Psoas muscle (tissue), 8 donors: ENCODE measurements around the gene MECR. TPM values are rescaled to one million over a fixed set of nuclear protein-coding genes. Genes with fewer than 3 reads are reported as not detected.
A peak's percentile ranks its signal among the peaks of the same experiment; 100 is the strongest.

Source experiments
- ATAC-seq, 4 donors: fragments of 200-7000 bp; cut with Tn5 transposase; one replicate each; pipeline ENCODE4 v1.9.1; 2020; ENCODE audit warnings: moderate library complexity in 3 of 4, mild to moderate bottlenecking in 2 of 4
- DNase-seq, 2 donors: peaks; one replicate each; pipeline ENCODE4 v3.0.0-alpha.2; 2020
- H3K27ac ChIP-seq: fragments of 200-600 bp; one replicate; pipeline ENCODE4 v1.8.0; 2022
- H3K27me3 ChIP-seq, 3 donors: fragments of 200-600 bp in 1 of 3; one replicate each; pipeline versions ENCODE4 v1.6.1 to v1.8.0; 2013 to 2022; ENCODE audit warnings: low read length in 2 of 3, mild to moderate bottlenecking in 2 of 3, moderate library complexity in 1 of 3; ENCODE audit not compliant: insufficient read depth in 3 of 3
- H3K36me3 ChIP-seq, 2 donors: fragments of 200-600 bp in 1 of 2; one replicate each; pipeline versions ENCODE4 v1.6.1 to v1.8.0; 2013 to 2022; ENCODE audit warnings: low read depth in 1 of 2, mild to moderate bottlenecking in 1 of 2, moderate library complexity in 1 of 2; ENCODE audit not compliant: insufficient read depth in 1 of 2
- H3K4me1 ChIP-seq: fragments of 200-600 bp; one replicate; pipeline ENCODE4 v1.8.0; 2022
- H3K4me3 ChIP-seq: fragments of 200-600 bp; one replicate; pipeline ENCODE4 v1.8.0; 2022; ENCODE audit warnings: mild to moderate bottlenecking
- H3K9me3 ChIP-seq: fragments of 200-600 bp; one replicate; pipeline ENCODE4 v1.8.0; 2022
- WGBS, 3 donors: extraction: QIAGEN DNeasy Blood & Tissue Kit; methylation state at CpG; one replicate each; pipeline versions ENCODE4 v1.1.6 to v1.1.7; 2013; 5-methylcytosine and 5-hydroxymethylcytosine counted together
- intact Hi-C, 2 donors: fragments of 100-400 bp; cut with DNase I; formaldehyde crosslinking; loops; one replicate each; pipeline versions ENCODE4 v1.11.0 to v1.14.2; 2022
- polyA plus RNA-seq, 3 donors: library from polyadenylated mRNA; stranded (reverse); fragments of 200-250 nt; gene quantifications; one replicate each; pipeline ENCODE4 v1.2.3, GENCODE V29; 2013
- total RNA-seq, 4 donors: library from RNA; stranded (reverse); fragmentation: NEBNext Ultra II Directional in 2 of 4; extraction: Animal tissue kit (Norgen Biotek cat#: 25700) in 2 of 4; gene quantifications; one replicate each; pipeline versions ENCODE4 v1.2.1 to v1.2.4, GENCODE V29; 2021 to 2023
- TF ChIP-seq, protein P1 (sequence below): fragments of 200-600 bp; IDR thresholded peaks from one replicate; pipeline ENCODE4 v1.8.0; 2022; ENCODE audit warnings: antibody characterized with exemption
- donor health status: healthy with polysubstance abuse.
- donor health status: DM: no; HTN: no; CAD: no; lungs with moderate emphysema.
- donor health status: Bipolar disorder and iron deficiency.
- donor health status: healthy.
- donor health status: DM: yes; HTN: yes; CAD: no.
- donor health status: DM: no; HTN: no; CAD: no.
- donor health status: DM: no; HTN: no; CAD: no.
- donor health status: DM: yes; HTN: yes; CAD: no.

MECR gene
- total and polyA plus RNA-seq, 7 donors, result 22.7 to 42.6 (median 36.8) TPM

GRCh38 chr1:29196863-29197589, 33.7 kb downstream of the MECR start:
- Histone ChIP-seq H3K9me3 (no peaks in the 10 kb centered on the region), H3K27me3 (no peaks in the 10 kb centered on the region), H3K4me3 (no peak overlapping the region), H3K36me3 (peaks cover 8 to 81% of the 10 kb centered on the region in 2 donors), H3K27ac (no peak overlapping the region), H3K4me1 (peaks cover 7% of the 10 kb centered on the region)
- DNase-seq, result no peak
- TF ChIP-seq, protein P1, sequence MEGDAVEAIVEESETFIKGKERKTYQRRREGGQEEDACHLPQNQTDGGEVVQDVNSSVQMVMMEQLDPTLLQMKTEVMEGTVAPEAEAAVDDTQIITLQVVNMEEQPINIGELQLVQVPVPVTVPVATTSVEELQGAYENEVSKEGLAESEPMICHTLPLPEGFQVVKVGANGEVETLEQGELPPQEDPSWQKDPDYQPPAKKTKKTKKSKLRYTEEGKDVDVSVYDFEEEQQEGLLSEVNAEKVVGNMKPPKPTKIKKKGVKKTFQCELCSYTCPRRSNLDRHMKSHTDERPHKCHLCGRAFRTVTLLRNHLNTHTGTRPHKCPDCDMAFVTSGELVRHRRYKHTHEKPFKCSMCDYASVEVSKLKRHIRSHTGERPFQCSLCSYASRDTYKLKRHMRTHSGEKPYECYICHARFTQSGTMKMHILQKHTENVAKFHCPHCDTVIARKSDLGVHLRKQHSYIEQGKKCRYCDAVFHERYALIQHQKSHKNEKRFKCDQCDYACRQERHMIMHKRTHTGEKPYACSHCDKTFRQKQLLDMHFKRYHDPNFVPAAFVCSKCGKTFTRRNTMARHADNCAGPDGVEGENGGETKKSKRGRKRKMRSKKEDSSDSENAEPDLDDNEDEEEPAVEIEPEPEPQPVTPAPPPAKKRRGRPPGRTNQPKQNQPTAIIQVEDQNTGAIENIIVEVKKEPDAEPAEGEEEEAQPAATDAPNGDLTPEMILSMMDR, result no peak
- intact Hi-C loops, result loop anchor here in 1 of 2 donors (10.0 kb wide), 1 partner anchor 412 kb away; no protein-coding TSS in a partner anchor
- 84 to 91% (median 91%) methylated on average over 7 of the region's 7 CpGs for WGBS, 3 donors
- no peak for ATAC-seq

DNA sequence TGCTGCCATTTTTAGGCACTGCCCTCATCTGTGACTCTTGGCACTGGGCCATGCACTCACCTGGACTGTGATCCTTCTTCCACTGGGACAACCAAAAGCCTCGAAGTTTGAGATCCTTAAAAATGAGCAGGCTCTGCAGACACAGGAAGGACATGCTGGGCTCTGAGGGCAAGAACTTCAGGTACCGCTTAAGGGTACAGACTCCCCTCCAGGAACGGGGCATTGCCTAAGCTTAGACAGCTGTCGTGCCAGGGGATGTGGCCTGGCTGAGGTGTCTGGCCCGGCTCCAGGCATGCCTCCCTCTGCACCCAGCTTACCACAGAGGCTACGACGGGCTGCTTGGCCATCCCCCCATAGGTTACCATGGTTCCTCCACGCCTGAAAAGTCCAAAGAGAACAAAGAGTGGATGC, 34.8 kb downstream of the MECR start:
- peak; percentile 50 to 69 for DNase-seq
- intact Hi-C loops, result loop anchor here in 1 of 2 donors (10.0 kb wide), 1 partner anchor 411 kb away; no protein-coding TSS in a partner anchor
- Histone ChIP-seq H3K27ac (no peak overlapping the region), H3K27me3 (no peaks in the 10 kb centered on the region), H3K4me3 (no peak overlapping the region), H3K36me3 (peaks cover 8 to 70% of the 10 kb centered on the region in 2 donors), H3K9me3 (no peaks in the 10 kb centered on the region), H3K4me1 (peaks cover 5% of the 10 kb centered on the region)
- 35 to 55% (median 46%) methylated on average over 8 of the region's 8 CpGs for WGBS, 3 donors
- peak; percentile 87 to 93 (median 89) for ATAC-seq
- TF ChIP-seq, protein P1, result no peak

DNA sequence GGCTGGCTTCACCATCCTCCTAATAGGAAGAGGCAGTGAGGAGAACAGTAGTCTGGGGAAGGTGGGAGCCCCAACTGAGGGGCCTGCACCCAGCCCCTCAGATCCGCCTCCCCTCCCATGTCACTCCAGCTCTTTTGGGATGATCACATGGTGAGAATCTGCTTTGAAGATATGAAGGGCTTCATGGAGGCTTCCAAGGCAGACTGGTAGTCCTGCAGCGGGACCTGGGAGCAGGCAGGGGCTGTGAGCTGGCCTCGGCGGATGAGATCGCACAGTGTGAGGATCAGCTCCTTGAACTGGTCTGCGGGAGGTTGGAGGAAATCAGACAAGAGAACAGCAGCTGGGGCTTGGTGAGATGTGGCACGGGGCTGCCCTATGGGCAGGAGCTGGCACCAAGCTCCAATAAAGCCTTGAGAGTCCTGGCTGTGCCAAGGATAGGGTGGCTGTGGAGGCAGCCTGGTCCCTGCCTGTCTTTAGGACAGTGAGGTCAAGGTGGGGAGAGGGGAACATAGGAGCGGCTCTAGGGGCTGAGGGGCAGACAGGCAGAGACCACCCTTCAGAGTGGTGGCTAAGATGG, 36.8 kb downstream of the MECR start:
- H3K27me3 ChIP-seq, result no peaks in the 10 kb centered on the region
- TF ChIP-seq, protein P1, result no peak
- ATAC-seq, result no peak
- 92 to 96% (median 94%) methylated on average over 8 of the region's 8 CpGs for WGBS, 3 donors
- peaks cover 4 to 51% of the 10 kb centered on the region in 2 donors for H3K36me3 ChIP-seq
- no peak overlapping the region for H3K4me3 ChIP-seq
- no peak for DNase-seq
- peaks cover 5% of the 10 kb centered on the region for H3K4me1 ChIP-seq
- intact Hi-C loops, result loop anchor here in 1 of 2 donors (10.0 kb wide), 1 partner anchor 409 kb away; no protein-coding TSS in a partner anchor
- H3K27ac ChIP-seq, result no peak overlapping the region
- H3K9me3 ChIP-seq, result no peaks in the 10 kb centered on the region

GRCh38 chr1:29190718-29191117, 40.0 kb downstream of the MECR start:
- no peak overlapping the region for H3K4me3 ChIP-seq
- no peak overlapping the region for H3K27ac ChIP-seq
- no peaks in the 10 kb centered on the region for H3K27me3 ChIP-seq
- TF ChIP-seq, protein P1, result no peak
- peaks cover 4% of the 10 kb centered on the region for H3K4me1 ChIP-seq
- no peaks in the 10 kb centered on the region for H3K9me3 ChIP-seq
- WGBS, 3 donors, result 88 to 98% (median 97%) methylated on average over 6 of the region's 6 CpGs
- intact Hi-C loops, result loop anchor here in 1 of 2 donors (10.0 kb wide), 1 partner anchor 406 kb away; no protein-coding TSS in a partner anchor
- ATAC-seq (no peak), DNase-seq (no peak)
- H3K36me3 ChIP-seq, result peaks cover 4 to 35% of the 10 kb centered on the region in 2 donors
